GM04504 (cell line): ENCODE results near the gene CELF2.

Source experiments
- DNase-seq: peaks from one replicate; pipeline ENCODE4 v3.0.0-alpha.2; 2012; ENCODE audit warnings: low read depth

CELF2 gene

DNA sequence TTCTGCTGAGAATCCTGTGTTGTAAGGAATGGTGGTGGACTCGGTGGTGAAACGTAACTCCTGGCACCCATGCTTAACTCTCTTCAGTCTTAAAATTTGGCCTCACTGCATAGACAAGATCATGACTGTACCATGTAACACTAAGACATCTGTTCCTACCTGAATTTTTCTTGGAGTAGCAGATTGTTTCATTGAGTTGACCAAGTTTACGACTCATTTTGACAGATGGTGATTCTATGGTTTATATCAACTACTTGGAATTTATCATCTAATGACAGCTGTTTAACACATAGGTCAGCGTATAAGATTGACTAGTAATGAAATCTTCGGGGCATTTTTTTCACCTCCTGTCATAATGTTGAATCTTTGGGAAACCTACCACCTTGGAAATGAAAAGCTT lies 184.2 kb downstream of the CELF2 start:
- no peak for DNase-seq

DNA sequence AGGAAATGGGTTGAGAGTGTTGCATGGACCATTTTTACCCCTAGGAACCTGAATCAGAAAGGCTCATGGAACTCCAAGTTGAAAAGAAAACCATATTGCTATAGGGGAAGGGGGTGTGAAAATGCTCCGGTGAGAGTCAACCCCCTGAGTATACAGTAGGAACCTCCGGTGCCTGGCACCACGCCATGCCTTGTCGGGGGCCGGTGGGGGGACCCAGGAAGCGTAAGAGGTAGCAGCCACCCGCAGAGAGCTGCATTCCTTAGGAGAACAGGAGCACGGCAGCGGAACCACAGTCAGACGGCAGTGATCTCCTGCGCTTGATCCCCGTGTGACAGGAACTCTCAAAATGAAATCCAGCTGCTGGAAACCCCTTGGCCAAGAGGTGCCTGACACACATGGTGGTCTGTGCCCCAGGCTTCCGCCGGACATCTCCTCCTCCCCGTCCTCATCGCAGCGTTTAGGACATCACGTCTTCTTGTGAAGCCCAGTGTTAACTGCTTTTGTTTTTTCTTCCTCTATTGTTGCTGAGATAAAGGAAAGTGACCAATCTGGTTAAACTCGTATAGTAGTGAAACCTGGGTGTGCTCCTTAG lies 186.8 kb downstream of the CELF2 start:
- DNase-seq, result no peak

DNA sequence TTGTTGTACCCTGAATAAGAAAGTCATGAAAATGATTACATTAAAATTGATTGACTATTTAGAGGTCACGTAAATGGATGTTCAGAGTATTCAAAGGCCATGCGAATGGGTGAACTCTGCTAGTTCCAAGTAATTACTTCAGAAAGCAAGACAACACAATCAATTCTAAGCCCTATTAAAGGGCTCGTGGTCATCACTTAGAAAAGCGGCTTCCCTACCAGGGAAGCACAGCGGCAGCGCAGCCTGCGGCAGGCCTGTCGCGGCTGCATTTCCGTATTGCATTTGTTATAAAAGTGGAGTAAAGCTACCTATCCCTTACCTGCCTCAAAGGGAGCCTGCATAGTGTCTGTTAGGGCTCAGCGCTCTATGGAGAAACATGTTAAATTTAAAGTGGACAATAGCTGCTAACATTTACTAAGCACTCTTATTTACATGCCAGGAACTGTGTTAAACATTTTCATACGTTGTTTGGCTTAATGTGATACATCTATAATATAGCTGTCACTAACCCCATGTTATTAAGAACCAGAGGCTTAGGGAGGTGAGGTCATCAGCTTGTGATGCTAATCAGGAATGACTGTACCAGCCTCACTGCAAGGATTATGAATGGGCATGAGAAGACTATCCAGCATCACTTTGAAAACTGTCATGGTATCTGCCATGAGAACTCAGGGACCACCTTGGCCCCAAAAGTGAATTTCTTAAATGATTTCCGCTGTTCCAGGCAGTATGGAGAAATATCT lies 187.5 kb downstream of the CELF2 start:
- no peak for DNase-seq

DNA sequence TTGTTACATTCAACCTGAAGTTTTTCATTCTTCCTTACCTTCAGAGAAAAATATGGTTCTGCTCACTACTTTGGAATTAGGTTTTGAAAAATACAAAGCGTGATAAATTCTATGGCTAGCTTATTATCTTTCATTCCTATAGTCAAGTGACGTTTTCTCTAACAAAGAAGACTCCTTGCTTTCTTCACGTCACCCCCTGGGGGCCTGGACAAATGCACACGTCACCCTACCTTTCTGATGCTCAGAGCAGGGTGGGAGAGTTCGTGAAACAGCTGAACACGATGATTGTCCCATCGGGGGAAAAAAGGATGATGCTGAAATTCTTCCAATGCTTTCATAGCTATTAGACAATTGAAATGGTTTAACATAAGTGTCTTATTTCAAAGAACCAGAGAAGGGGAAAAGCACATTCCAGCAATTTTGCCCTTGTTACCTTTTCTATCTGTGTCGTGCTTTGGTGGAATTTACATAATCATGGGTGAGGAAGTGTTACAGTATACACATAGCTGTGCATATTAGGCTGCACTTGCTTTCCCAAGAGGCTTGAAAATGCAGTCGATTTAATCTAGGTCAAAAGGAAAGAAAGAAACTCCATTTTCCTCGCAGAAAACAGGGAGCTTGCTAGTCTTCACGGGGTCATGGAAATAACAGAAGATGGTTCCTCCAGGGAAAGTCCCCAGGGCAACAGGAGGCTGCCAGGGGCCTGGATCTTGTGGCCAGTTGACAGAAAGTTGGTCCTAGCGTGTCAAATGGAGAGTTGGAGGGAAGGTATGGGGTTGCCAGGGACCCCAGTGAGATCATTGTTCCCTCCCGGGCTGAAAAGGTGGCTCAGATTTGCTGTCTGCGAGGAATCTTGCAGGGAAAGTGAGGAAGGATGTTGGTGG lies 189.2 kb downstream of the CELF2 start:
- DNase-seq, result no peak

DNA sequence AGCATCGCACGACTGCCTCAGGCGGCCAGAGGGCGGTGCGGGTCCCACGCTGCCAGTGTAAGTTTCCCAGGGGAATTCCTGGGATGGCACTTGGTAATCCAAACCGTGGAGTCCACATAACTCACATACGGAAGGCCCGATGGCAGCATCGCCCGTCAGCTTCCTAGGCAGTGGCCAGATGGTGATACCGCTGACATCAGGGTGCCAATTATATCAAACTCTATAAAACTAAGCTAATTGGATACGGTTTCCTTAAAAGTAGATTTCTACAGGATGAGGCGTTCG lies 189.8 kb downstream of the CELF2 start:
- DNase-seq, result no peak

DNA sequence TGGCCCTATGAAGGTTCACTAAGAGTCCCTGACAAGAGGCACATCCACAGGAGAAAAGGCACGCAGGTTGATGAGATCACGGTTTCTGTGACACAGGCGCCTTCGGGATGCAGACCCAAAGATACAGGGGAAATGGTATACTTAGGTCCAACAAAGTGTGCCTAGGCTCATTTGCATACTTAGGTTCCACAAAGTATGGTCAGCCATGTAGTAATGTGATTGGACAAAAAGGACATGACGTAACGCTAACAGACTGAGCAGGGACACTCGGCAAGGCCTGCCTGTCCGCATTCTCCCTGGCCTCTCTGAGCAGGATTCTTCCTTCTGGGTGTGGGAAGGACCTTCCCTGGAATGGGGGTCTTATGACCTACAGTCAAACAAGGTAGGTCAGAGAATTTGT lies 190.6 kb downstream of the CELF2 start:
- DNase-seq, result no peak

DNA sequence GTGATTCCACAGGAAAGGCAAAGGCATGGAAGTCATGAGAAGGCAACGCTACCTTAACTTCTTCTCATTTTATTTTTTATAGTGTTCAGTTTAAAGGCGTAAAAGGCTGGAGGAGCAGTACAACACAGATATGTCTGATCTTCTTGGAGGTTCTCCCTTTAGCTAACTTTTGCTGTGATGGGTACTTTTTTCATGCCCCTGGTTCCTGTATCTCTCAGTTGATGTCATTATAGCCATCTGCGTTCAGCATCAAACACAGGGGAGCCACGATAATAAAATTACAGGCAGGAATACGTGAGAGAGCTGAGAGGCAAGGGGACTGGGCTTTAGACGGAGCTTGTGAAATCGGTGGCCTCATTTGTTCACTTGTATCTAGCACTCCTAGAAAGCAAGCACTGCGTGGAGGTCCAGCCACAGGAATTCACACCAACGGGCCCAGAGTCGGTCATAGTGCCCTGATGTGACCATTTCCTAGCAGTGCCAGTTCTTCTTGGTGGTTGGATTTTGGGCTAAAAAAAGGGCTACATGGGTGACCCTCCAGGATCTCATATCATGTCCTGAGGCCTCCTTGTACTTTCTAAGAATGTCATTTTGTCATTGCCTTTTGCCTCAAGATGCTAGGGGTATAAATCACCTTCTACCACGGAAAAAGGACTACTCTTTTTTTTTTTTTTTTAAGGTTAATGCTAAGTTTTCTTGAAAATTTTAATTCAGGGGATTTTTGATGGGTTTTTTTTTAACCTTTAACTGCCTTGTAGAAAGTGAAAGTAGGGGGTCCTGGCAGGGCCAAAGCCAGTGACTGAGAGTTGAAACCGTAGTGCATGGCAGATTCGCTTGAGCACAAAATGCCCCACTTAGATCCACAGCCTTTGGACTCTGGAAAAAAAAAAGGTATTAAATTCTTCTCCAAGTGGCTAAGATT lies 191.5 kb downstream of the CELF2 start:
- DNase-seq, result no peak

DNA sequence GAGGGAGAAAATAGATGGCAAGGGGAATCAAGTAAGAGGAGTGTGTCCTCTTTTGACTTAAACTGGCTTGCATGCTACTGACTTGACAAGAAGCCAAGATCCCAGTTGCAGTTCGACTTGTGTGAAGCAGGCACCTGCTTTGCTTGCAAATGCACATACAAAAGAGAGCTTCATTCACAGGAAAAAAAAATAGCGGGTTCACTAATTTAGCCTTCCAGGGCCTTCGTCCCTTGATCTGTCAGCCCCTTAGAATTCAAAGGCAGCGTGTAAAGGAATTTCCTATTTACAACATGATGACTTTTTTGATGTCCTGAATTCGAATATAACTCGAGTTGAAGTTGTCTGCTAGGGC lies 192.1 kb downstream of the CELF2 start:
- no peak for DNase-seq

DNA sequence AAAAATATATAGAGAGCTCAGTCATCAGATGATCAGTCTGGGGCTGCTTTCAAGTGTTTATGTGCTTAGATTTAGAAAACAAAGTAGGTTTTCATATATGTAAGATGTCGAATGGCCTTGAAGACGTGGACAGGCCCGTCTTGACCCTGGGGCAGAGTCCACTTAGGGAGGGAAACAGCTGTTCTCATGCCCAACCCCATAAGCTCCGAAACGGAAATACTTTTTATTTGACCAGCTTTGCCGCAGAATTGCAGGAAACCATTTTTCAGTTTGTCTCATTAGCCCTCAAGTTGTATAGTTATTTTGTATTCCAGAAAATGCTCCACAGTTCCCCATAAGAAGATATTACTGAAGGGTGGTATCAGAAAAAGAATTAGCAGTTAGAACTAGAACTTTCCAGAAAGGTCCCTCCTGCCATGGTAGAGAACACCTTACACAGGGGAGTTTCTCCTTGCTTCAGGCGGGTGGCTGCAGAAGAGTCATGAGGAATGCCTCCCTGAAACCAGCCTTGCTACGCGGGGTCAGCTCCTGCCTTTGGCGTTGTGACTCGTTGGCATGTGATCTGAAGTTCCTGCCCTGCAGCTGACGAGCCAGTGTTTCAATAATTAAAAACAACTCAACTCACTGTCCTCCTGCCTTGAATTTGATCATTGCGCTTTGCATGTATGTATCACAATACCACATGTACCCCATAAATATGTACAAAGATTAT lies 192.7 kb downstream of the CELF2 start:
- DNase-seq, result no peak

DNA sequence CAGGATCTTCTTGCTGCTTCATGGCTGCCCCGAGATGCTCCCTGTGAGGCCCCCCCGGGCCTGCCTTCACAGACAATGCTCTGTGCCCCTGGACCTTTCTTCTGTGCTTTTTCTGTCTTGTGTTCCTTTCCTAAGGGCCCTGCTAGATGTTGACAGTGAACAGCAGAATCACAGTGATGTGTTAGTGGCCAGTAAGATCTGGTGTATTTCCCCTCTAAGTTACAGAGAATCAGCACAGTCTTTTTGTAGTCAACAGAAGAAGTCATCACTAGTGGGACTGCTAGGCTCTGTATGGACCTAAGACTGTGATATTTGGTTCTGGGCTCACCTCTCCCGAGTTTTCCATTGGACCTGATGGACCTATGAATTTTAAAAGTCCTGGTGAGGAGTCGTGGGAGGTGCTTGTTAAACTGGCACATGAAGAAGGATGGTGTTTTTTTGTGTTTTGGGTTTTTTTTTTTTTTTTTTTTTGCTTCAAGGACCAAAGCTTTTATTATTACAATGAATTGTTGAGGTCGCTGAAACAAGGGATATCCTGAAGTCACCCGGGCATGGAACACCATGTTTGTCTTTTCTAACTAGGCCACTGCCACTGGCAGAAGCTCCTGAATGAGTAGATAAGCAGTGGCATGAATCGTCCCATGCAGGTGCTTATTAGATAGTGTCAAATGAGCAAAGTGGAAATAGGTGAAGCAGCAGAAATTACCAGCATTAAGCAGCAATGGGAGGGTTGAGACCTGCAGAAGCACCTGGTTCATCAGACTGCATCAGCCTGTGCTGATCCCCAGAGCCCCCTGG lies 194.8 kb downstream of the CELF2 start:
- no peak for DNase-seq

DNA sequence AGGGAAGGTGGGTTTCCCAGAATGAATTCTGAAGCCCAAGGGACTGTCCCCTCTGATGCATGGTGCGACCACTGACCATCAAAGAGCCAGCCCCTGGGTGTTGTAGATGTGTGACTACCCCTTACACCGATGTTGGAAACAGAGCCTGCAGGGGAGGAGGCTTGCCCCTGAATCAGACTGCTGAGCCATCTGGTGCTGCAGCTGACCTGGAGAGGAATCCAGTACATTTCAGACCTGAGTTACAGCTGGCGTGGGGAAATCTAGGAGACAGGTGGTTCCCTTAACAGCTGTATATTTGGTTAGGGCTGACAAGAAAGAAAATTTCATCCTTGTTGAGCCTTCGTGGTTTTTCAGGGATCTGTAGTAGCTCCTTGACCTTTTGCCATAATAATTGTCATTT lies 195.5 kb downstream of the CELF2 start:
- DNase-seq, result no peak

DNA sequence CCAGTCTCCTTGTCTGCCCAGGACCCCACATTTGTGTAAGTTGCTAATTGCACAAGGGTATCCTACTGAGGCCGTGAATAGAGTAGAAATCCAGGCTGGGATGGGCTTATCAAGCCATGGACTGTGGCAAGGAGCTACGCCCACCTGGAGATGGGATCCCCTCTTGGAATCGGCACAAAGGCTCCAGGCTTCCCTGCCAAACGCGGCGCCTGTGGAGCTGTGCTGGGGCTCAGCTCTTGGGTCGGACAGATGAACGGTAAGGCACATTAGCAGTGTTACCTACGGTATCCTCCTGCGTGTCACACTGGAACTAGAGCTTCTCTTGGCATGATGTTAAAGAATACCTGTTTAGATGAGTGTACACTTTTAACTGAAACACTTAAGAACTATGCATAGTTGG lies 196.7 kb downstream of the CELF2 start:
- DNase-seq, result no peak

DNA sequence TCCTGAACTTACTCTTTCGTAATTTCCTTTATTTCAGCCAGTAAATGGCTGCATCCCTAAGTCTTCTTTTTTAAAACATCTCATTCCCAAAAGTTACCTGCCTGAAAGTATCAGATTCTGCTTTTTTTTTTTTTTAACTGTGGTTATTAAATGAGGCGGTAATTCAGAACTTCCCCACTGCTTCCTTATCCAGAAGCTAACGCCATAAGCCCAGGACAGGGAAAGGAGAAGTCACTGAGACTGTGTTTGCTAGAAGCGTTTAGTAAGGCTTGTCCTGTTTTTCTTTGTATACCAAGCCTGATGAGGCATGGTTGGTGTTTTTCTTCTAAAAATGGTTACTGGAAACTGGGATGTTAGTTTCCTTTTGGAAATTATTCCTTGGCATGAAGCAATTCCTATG lies 197.8 kb downstream of the CELF2 start:
- DNase-seq, result no peak

DNA sequence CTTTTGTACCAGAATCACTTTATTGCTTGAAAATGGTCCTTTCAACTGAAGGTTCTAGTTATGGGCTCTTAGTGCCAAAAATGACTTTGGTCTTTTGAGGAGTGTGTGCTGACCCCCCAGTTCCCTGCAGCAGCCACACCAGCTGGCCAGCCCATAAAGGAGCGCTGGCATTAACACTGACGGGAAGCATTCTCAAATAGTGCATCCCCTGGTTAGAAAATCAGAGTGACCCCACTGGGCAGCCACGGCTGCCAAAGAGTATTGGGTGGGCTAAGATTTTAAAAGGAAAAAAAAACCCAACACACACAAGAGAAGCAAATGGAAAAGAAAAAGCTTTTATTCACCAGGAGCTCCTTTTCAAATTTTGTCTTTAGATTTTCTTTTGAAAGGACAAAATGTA lies 199.8 kb downstream of the CELF2 start:
- no peak for DNase-seq

DNA sequence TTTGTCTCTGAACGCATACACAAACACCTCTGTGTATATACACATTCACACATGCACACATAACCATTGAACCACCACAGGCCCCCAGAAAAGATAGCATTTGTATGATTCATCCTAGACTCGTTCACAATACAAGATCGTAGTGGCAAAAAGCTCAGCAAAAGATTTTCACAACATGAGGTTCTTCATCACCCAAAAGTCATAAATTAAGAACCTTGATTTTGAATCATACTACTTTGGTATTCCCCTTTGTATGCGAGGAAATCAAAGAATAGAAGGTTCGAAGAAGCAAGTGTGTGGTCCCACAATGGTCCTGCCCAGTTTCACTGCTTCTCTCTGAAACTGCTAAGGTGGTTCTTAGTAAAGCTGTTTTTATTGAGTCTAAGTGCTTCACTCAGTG lies 200.7 kb downstream of the CELF2 start:
- no peak for DNase-seq

DNA sequence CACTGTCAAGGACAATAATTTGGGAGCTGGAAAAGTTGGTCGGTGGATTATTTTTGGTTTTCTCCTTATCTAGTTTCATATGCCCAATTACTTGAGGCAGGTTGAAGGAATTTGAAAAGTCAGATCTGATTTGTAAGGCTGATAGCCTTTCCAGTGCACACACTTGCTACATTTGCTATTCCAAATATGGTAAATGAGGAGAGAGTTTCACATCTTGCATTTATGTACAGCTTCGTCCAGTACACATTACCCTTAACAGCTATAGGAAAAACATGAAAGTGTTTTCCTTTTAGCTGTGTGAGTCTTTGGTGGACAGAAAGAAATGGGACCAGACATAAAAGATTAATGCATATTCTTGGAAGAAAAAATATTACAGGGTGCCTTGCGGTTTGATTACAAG lies 201.8 kb downstream of the CELF2 start:
- DNase-seq, result no peak

DNA sequence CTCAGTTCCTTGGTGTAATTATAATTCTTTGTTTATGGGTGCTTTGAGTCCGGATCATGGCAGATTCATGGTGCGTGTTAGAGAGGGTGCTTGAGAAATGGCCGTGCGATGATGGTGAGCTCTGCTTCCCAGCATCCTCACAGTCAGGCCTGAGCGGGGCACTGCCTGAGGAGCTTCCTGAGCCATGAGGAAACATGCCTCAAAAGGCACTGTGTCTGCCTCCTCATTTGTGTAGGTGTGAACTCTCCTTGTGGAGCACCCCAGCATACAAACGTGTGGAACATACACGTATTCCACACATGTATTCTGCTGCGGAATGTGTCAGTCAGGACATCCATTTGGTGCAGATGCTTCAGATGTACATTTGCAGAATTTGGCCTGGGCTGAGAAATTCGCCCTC lies 205.4 kb downstream of the CELF2 start:
- DNase-seq, result no peak

DNA sequence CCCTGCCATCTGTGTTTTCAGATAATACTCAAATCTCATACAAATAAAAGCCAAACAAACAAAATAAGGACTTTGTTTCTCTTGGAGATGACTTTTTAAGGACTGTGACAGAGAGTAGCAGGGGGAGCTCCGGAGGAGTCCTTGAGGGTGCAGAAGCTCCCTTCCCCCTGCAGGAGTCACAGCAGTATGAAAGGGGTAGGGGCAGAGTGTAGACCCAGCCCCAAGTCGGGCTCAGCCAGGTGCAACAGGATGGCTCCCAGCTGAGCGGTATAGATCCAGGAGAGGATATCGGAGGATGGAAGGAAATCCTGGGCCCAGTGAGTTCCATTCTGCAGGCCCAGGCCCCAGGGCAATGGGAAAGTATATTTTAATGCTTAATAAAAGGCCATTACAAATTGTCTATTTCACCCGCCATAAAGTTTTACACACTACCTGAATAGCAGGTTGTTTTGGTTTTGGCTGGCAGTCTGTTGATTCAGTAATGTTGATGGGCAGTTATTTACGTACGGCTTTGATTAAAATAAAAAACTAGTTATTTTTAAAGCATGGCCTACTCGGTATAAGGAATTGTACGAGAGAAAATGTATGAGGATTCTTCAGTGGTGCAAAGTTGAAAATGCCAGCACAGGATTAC lies 206.0 kb downstream of the CELF2 start:
- no peak for DNase-seq

DNA sequence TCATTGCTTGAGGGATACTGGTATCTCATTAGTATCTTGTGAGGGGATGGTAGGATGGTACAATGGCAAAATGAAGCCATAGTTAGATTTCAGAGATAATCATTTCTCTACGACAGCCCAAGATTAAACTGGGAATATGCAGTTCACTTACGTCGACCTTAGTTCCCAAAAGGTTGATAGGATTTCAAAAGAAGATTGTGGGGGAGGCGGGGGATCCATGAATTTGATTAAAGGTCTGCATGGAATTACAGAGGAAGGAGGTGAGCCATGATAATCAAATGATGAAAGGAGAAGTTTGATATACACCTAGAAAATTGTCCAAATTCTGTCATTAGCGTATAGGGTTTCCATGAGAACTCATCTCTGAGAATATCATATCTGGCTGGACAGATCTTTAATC lies 206.6 kb downstream of the CELF2 start:
- DNase-seq, result no peak

DNA sequence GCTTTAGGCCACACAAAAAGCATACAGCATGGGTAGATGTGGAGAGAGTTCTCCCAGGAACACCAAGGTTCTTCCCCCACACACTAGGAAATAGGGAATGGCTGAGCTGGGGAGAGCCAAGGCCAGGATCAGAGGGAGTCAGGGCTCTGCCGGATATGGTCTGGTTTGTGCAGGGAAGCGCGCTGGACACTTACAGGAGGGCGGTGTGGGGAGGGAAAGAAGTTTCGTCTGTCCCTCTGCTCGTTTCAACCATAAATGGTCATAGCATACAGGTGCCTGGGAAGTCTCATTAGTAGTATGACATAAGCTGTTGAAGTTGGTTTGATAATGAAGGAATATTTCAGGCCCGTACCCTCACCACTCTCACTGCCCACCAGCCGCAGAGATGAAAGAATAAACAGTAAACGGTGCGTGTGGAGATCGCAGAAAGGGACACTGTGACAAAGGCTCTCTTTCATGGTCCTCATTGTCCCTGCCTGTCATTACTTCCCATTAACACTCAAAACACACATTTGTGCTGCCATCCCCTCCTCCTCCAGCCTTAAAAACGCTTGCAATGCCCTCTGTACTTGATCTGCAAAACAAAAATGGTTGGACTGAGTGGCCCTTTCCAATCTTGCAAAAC lies 207.2 kb downstream of the CELF2 start:
- DNase-seq, result no peak
